ENCODE data around the gene SNRPN.

GRCh38 chr15:24962880-24963279 lies 8.1 kb downstream of the SNRPN start:
- TF ChIP-seq E2F4 (CRISPR knock-in tag; IDR thresholded peaks at IDR 0.05; ENCODE audit: borderline replicate concordance, low read depth) (no peak), ZBTB21 (CRISPR knock-in tag; IDR thresholded peaks at IDR 0.05; ENCODE audit: borderline replicate concordance) (no peak), CTCF (IDR thresholded peaks at IDR 0.05) (no peak), CREB1 (CRISPR knock-in tag; IDR thresholded peaks at IDR 0.05) (no peak), ZNF423 (CRISPR knock-in tag; IDR thresholded peaks at IDR 0.05) (no peak), ATF1 (CRISPR knock-in tag; IDR thresholded peaks at IDR 0.05) (no peak), ESRRA (CRISPR knock-in tag; IDR thresholded peaks at IDR 0.05; ENCODE audit: borderline replicate concordance) (no peak), ERG (CRISPR knock-in tag; IDR thresholded peaks at IDR 0.05) (no peak), MAX (CRISPR knock-in tag; IDR thresholded peaks at IDR 0.05) (no peak)
